PC-9 (cell line): ENCODE measurements around the gene CHIA. TPM values are rescaled to one million over a fixed set of nuclear protein-coding genes. Genes with fewer than 3 reads are reported as not detected.

ENCODE experiments used
- BruUV-seq: library from RNA; stranded (reverse); fragments of 400-500 nt; replicated peaks from 2 replicates; lab custom pipeline; 2021; lab: Mats Ljungman, UMichigan
- CTCF ChIA-PET: fragments of 300-600 bp; sonication (Branson Sonifier 250); formaldehyde crosslinking; loops from one replicate; lab custom pipeline; 2022; ENCODE audit warnings: antibody characterized with exemption; lab: Charles Lee
- POLR2A ChIA-PET: fragments of 300-600 bp; sonication (Branson Sonifier 250); formaldehyde crosslinking; loops from one replicate; lab custom pipeline; 2022; ENCODE audit warnings: antibody characterized with exemption; ENCODE audit not compliant: unreplicated experiment; lab: Charles Lee
- DNase-seq, 2 experiments: peaks; one replicate each; pipeline versions ENCODE4 v3.0.0 to v3.0.0-alpha.2; 2015 to 2022; ENCODE audit warnings: mixed read lengths in 1 of 2
- H2AFZ ChIP-seq: fragments of 200-600 bp; sonication (generic); 2 replicates; pipeline ENCODE4 v1.8.1; 2017; ENCODE audit warnings: antibody characterized with exemption
- H3F3A ChIP-seq: fragments of 200-600 bp; sonication (generic); 2 replicates; pipeline ENCODE4 v1.8.1; 2017; ENCODE audit warnings: antibody characterized with exemption, mild to moderate bottlenecking, low read depth; ENCODE audit not compliant: insufficient read depth
- H3K27ac ChIP-seq: fragments of 200-600 bp; sonication (generic); 2 replicates; pipeline ENCODE4 v1.6.1; 2016; ENCODE audit warnings: mixed run types
- H3K27me3 ChIP-seq: fragments of 200-600 bp; sonication (generic); 2 replicates; pipeline ENCODE4 v1.6.1; 2016; ENCODE audit warnings: low read depth, mixed run types; ENCODE audit not compliant: insufficient read depth
- H3K36me3 ChIP-seq: fragments of 200-600 bp; sonication (generic); 2 replicates; pipeline ENCODE4 v1.6.1; 2016; ENCODE audit warnings: low read depth, mixed run types
- H3K4me1 ChIP-seq: fragments of 200-600 bp; sonication (generic); replicated peaks from 2 replicates; pipeline ENCODE4 v1.6.1; 2016; ENCODE audit warnings: mixed run types; ENCODE audit not compliant: insufficient read depth
- H3K4me2 ChIP-seq: fragments of 200-600 bp; sonication (generic); 2 replicates; pipeline ENCODE4 v1.6.1; 2017; ENCODE audit warnings: mixed run types
- H3K4me3 ChIP-seq: fragments of 200-600 bp; sonication (generic); 2 replicates; pipeline ENCODE4 v1.6.1; 2016; ENCODE audit warnings: mixed run types
- H3K79me2 ChIP-seq: fragments of 200-600 bp; sonication (generic); 2 replicates; pipeline ENCODE4 v1.6.1; 2017; ENCODE audit warnings: low read depth, mixed run types
- H3K9me2 ChIP-seq: fragments of 200-600 bp; sonication (generic); 2 replicates; pipeline ENCODE4 v1.8.1; 2017; ENCODE audit warnings: mild to moderate bottlenecking; ENCODE audit not compliant: insufficient read depth
- H3K9me3 ChIP-seq: fragments of 200-600 bp; sonication (generic); 2 replicates; pipeline ENCODE4 v1.8.1; 2016; ENCODE audit warnings: low read depth; ENCODE audit not compliant: insufficient read depth
- H4K20me1 ChIP-seq: fragments of 200-600 bp; sonication (generic); 2 replicates; pipeline ENCODE4 v1.8.1; 2017; ENCODE audit not compliant: insufficient read depth
- CTCF ChIP-seq: fragments of 200-600 bp; sonication (generic); conservative IDR thresholded peaks from 2 replicates; pipeline ENCODE4 v1.6.1; 2017; ENCODE audit warnings: mixed run types, antibody characterized with exemption, mild to moderate bottlenecking, moderate library complexity
- EZH2 ChIP-seq: fragments of 200-600 bp; sonication (generic); IDR thresholded peaks from 2 replicates; pipeline ENCODE4 v1.8.0; 2017; ENCODE audit warnings: antibody characterized with exemption, low read depth
- intact Hi-C: fragments of 100-400 bp; cut with micrococcal nuclease; formaldehyde crosslinking; loops from one replicate; pipeline ENCODE4 v1.10.0; 2022; ENCODE audit not compliant: unreplicated experiment
- total RNA-seq: library from RNA; stranded (reverse); gene quantifications from 2 replicates; pipeline ENCODE4 v1.2.3, GENCODE V29; 2021

The CHIA gene
- total RNA-seq, 1 experiment from 2014 or later: not detected

- Histone ChIP-seq H3K4me1 (no peaks in the 10 kb centered on the region), H3F3A (no peaks in the 10 kb centered on the region), H3K27me3 (no peaks in the 10 kb centered on the region), H2AFZ (no peak overlapping the region), H3K4me2 (no peak overlapping the region), H4K20me1 (no peaks in the 10 kb centered on the region), H3K9me2 (0 out of 2 replicates have a peak, but pooled peaks cover 5% of the 10 kb centered on the region), H3K79me2 (no peaks in the 10 kb centered on the region), H3K9me3 (no peaks in the 10 kb centered on the region), H3K27ac (no peak overlapping the region), H3K4me3 (no peak overlapping the region), H3K36me3 (no peaks in the 10 kb centered on the region)
- ChIA-PET POLR2A (no interaction called here), CTCF (no interaction called here)
- intact Hi-C loops: no loop called here
- no peak for TF ChIP-seq CTCF
- TF ChIP-seq EZH2: no peak
- no TSS peak for BruUV-seq
- DNase-seq: no peak
Measured at GRCh38 chr1:111267801-111268508, 22.7 kb upstream of the CHIA start.

- Histone ChIP-seq H3F3A (no peaks in the 10 kb centered on the region), H3K4me1 (no peaks in the 10 kb centered on the region), H3K27me3 (no peaks in the 10 kb centered on the region), H3K9me3 (no peaks in the 10 kb centered on the region), H3K4me3 (no peak overlapping the region), H3K36me3 (no peaks in the 10 kb centered on the region), H4K20me1 (no peaks in the 10 kb centered on the region), H3K4me2 (no peak overlapping the region), H3K27ac (no peak overlapping the region), H3K79me2 (no peaks in the 10 kb centered on the region), H3K9me2 (no peaks in the 10 kb centered on the region), H2AFZ (no peak overlapping the region)
- intact Hi-C loops: no loop called here
- BruUV-seq: no TSS peak
- ChIA-PET CTCF (no interaction called here), POLR2A (no interaction called here)
- no peak for DNase-seq
- no peak for TF ChIP-seq EZH2
Measured at GRCh38 chr1:111269825-111270406, 20.7 kb upstream of the CHIA start.

DNA sequence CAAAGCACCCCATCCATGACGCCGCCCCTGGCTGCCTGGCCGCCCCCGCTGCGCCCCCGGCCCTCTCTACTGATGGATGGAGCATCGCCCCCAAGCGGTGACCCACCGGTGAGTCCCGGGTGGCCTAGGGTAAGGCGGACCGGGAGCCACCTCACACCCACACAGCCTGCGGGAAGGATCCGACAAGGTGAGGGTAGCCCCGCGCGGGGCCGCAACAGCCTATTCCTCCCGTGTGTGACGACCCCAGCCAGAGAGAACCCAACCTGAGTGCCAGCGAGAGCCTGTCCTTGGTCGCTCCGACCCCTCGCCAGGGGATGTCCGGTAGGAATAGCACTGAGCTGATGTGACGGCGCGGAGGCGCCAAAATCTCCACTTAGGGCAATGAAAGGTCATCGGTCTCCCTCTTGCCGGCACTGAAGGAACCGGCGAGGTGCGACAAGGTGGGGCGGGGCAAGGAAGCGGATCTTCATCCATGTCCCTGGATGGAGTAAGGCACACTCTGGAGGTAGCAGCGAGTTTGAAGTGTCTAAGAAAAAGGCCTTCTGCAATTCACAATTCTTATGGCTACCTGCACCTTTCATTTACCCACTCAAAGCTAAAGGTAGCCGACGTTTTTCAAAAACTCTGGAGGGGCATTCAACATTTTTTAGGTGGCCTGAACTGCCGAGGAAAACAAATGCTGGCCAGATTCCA, 19.7 kb upstream of the CHIA start:
- Histone ChIP-seq H3F3A (no peaks in the 10 kb centered on the region), H3K27ac (no peak overlapping the region), H3K27me3 (no peaks in the 10 kb centered on the region), H3K79me2 (no peaks in the 10 kb centered on the region), H4K20me1 (no peaks in the 10 kb centered on the region), H2AFZ (no peak overlapping the region), H3K4me2 (no peak overlapping the region), H3K9me2 (no peaks in the 10 kb centered on the region), H3K9me3 (no peaks in the 10 kb centered on the region), H3K4me3 (no peak overlapping the region), H3K4me1 (no peaks in the 10 kb centered on the region), H3K36me3 (no peaks in the 10 kb centered on the region)
- TF ChIP-seq EZH2: no peak
- no peak for TF ChIP-seq CTCF
- BruUV-seq: no TSS peak
- POLR2A ChIA-PET: no interaction called here
- no peak for DNase-seq
- intact Hi-C loops: no loop called here
- CTCF ChIA-PET: no interaction called here
